Choroid plexus epithelial cell (primary cell): ENCODE data around the gene KHK.
"Not testable (repeated sequence)": the region's sequence is repeated elsewhere in the genome, so short reads cannot be mapped to it uniquely, and the experiment has no call there.

ENCODE experiments used
- DNase-seq: peaks from one replicate; pipeline ENCODE4 v3.0.0-alpha.2; 2010; ENCODE audit warnings: low read depth
- H3K4me3 ChIP-seq: 2 replicates; pipeline ENCODE4 v1.5.1; 2011; ENCODE audit warnings: low read depth, mild to moderate bottlenecking, control low read depth, low read length, moderate library complexity
- CTCF ChIP-seq: conservative IDR thresholded peaks from 2 replicates; pipeline ENCODE4 v1.5.1; 2011; ENCODE audit warnings: low read depth, mild to moderate bottlenecking, control low read depth, inconsistent platforms, low read length, moderate library complexity

Gene KHK

GRCh38 chr2:27118525-27119329, 32.2 kb downstream of the KHK start, which contains the start of gene CGREF1:
Gene CGREF1 (minus strand): TSS chr2:27119128. CDS start chr2:27104366, 14,762 bp downstream.
- H3K4me3 ChIP-seq, result peak within 1 kb of the TSS; percentile 47

GRCh38 chr2:27119330-27119670, 32.7 kb downstream of the KHK start:
- H3K4me3 ChIP-seq, result peak overlapping the region; percentile 47
- not testable (repeated sequence) for DNase-seq

More at GRCh38 chr2:27118525-27119329, 32.2 kb downstream of the KHK start, which contains the start of gene CGREF1:
- no peak for TF ChIP-seq CTCF
- DNase-seq, result no peak

- H3K4me3 ChIP-seq, result no peak overlapping the region
- DNase-seq, result no peak
- TF ChIP-seq CTCF, result no peak
Observed at GRCh38 chr2:27121906-27122305, 35.3 kb downstream of the KHK start.

GRCh38 chr2:27122791-27123190, 36.2 kb downstream of the KHK start:
- no peak overlapping the region for H3K4me3 ChIP-seq
- no peak for TF ChIP-seq CTCF
- no peak for DNase-seq

GRCh38 chr2:27123302-27124150, 37.0 kb downstream of the KHK start, which contains the start of gene ABHD1:
Gene ABHD1 (plus strand): TSS chr2:27123815. CDS start chr2:27123949, 134 bp downstream.
- no peak for TF ChIP-seq CTCF
- peak within 1 kb of the TSS; percentile 69 for H3K4me3 ChIP-seq
- DNase-seq, result no peak

GRCh38 chr2:27125104-27125503, 38.5 kb downstream of the KHK start:
- no peak for TF ChIP-seq CTCF
- DNase-seq, result no peak
- no peak overlapping the region for H3K4me3 ChIP-seq

DNA sequence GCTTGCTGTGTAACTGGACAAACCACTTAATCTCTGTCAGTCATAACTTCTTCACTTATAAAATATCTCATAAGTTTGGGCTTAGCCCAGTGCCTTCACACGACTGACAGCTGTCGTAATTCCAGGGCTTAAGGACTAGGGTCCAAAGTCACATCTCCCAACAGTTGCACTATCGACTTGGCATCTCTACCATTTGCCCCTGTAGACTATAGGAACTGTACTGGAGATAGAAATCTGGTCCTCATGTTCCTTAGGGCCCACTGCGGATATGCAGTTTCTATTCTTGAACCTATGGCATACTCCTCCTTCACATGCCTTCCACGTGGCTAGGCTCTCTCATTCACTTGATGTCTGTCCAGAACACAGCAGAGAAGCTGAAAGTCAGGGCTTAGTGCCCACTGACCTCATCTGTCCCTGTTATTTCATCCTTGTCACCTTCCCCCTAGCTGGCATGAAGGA, 39.7 kb downstream of the KHK start:
- no peak for TF ChIP-seq CTCF
- H3K4me3 ChIP-seq, result no peak overlapping the region
- no peak for DNase-seq
